Frontal cortex (tissue), 4 donors: Measurements from ENCODE around the gene CTRB1. TPM values are rescaled to one million over a fixed set of nuclear protein-coding genes. Genes with fewer than 3 reads are reported as not detected.
"Not testable (repeated sequence)": the region's sequence is repeated elsewhere in the genome, so short reads cannot be mapped to it uniquely, and the experiment has no call there.

ENCODE experiments used
- DNase-seq, 2 donors: peaks; one replicate each; pipeline ENCODE4 v3.0.0; 2012; ENCODE audit warnings: low spot score in 2 of 2
- FAIRE-seq: peaks from 2 replicates; lab custom pipeline; 2012; peaks lifted over from hg19 to GRCh38; lab: Jason Lieb, UNC
- total RNA-seq: library from RNA; depleted of rRNA; stranded (reverse); fragments of >200 nt; gene quantifications from one replicate; pipeline ENCODE4 v1.2.3, GENCODE V29; 2014
- donor health status: control.
- donor health status: control.
- donor health status: control.

The CTRB1 gene
- total RNA-seq, 1 donor from 2014 or later, result not detected

DNA sequence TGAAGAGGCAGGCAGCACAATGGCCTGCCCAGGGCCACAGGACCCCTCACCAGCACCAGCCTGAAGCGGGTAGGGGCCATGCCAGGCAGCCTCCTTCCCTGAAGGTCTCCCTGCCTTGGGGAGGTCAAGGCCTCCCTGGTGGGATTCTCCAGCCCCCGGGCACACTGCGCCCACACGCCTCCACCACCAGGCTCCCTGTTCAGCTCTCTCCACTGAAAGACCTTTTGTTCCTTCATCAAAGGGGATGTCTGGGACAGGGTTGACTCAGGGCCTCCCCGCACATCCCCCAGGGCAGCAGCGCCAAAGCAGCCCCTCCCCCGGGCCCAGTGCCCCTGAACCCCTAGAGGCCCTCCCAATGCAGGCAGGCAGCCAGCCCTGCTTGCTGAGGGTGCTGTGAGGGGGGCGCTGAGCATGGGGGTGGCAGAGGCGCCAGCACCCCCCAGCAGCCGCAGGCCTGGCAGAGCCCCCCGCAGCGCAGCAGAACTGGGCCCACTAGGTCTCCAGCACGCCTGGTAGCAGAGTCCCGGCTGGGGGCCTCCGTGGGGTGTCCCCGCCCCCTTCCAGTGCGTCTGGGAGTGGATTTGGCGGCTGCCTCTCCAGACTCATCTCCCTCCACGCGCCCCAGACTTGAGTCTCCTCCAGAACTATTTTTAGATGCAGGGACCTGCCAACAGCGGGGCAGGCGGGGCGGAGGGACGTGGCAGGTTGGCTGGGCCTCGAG, 19.5 kb downstream of the CTRB1 start:
- no peak for FAIRE-seq
- DNase-seq, result peak; percentile 82 to 87

DNA sequence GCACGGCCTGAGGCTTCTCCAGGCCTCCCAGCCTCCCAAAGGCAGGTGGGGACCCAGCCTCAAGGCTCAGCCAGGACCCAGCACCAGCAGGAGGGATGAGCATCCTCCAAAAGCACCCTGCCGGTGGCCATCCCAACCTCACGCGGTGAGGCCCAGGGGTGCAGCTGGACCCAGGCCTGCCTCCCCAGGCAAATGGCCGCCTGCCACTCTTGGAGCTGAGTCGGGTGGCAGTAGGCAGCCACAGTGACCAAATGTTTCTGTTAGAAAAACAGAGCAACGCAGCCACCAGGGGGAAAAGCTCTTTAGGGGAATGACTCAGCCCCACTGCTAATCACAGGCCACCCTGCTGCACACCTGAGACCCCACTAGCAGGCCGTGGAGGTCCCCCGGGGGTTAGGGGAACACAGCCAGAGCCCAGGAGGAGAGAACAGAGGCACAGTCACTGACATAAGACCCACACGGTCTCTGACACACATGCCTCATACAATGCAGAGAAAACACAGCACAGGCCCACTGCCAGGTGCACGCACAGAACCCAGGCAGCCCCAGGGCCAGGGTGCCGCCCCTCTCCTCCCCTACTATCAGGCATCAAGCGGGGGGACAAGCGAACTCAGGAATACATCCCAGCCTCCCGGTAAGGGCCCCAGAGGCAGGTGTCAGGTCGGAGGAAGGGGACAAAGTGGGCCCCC, 20.2 kb downstream of the CTRB1 start:
- FAIRE-seq, result no peak
- no peak for DNase-seq

DNA sequence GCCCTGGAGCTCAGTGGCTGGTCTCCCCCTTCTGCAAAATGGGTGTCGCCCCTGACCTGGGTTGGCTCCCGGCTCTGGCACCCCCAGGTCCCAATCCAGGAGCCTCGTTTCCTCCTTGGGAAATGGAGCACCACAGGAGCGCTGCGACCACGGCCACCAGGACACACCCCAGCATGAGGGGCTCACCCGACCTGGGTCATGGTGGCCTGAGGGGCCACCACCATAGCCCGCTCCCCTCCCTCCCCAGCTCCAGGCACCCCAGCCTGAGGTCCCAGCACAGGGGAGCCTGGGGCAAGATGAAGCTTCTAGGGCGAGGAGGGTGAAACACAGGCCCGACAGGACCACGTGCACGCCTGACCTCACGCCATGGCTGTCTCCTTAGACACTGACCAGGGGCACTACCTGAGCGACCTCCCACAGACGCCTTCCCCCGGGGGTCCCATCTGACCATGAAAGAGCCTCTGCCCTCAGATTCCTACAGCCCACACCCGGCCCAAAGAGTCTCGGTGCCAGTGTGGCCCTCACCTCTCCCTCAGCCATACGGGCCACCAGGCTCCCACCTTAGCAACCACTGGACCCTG, 20.8 kb downstream of the CTRB1 start:
- FAIRE-seq (no peak), DNase-seq (no peak)

DNA sequence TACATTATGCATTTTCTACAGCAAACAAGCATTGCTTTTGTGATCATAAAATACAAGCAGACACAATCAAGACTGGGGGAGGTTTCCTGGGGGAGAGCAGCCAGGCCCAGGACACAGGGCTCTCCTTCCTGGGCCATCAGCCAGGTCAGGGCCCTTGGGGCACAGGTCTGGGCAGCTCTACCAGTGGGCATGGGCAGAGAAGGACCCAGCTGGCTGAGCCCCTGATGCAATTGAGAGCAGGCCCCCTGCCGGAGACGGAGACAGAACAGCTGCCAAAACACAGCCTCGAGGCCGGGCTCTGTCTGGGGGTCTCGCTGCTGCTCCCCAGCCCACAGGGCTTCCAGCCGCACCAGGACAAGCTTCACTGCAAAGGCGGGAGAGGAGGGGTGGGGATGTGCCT, 21.8 kb downstream of the CTRB1 start:
- not testable (repeated sequence) for FAIRE-seq

DNA sequence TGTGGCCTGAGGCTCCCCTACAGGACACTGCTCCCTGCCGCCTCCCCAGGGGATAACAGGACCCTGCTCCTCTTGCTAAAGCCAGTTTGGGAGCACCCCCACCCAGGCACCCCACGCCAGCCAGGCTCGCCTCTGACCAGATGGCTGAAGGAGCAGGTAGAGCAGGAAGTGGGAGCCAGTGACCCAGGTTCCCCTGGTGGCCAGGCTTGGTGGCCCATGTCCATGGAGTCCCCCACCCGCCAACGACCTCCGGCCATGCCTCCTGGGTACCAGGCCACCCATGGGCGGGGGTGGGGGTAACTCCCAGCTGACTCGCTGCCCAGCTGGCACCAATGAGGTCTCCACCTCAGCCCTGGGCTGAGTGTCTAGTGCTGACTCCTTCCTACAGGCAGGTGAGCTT, 22.6 kb downstream of the CTRB1 start:
- DNase-seq (no peak), FAIRE-seq (no peak)

More for the DNA sequence above, 21.8 kb downstream of the CTRB1 start:
- DNase-seq, result not testable (repeated sequence)

DNA sequence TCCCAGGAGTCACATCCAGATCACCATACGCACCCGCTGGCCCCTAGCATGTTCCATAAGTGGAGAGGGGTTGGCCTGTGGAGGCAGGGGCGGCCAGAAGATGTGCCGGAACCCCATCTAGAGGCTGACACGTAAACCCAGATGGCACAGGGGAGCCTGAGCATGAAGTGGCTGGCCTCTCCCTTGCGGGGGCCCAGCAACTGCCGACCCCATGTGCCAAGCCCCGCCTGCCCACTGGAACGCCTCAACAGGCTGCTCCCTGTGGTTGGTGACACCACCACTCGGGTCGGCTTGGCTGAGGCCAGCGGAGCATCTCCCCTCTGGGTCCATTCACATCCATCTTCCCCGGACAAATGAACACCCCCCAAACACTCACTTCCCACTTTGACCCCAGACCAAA, 23.2 kb downstream of the CTRB1 start:
- DNase-seq, result no peak
- no peak for FAIRE-seq

DNA sequence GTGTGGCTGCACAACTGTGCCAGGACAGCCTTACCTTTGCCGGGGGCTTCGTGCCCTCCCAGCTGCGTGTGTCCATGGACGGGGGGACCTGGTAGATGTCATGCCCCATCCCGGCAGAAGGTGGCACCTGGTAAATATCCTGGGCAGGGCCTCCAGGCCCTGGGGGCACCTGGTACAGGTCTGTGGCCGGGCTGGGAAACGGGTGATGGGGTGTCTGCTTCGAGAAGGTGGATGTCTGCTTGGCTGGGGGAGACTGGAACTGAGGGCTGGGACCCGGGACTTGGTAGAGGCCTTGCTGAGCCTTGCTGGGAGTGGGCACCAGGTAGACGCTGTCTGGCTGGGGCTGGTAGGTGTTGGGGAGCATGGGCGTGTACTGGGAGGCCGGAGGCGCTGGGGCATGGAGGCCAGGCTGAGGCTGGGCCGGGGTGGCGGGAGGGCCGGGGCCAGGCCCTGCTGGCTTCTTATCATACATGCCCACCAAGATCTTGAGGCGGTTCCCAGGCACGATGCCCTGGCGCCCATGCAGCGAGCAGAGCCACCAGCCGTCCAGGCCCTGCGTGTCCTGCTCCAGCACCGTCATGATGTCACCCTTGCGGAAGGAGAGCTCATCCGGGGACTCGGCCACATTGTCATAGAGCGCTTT, 23.8 kb downstream of the CTRB1 start:
- FAIRE-seq, DNase-seq: not testable (repeated sequence)

DNA sequence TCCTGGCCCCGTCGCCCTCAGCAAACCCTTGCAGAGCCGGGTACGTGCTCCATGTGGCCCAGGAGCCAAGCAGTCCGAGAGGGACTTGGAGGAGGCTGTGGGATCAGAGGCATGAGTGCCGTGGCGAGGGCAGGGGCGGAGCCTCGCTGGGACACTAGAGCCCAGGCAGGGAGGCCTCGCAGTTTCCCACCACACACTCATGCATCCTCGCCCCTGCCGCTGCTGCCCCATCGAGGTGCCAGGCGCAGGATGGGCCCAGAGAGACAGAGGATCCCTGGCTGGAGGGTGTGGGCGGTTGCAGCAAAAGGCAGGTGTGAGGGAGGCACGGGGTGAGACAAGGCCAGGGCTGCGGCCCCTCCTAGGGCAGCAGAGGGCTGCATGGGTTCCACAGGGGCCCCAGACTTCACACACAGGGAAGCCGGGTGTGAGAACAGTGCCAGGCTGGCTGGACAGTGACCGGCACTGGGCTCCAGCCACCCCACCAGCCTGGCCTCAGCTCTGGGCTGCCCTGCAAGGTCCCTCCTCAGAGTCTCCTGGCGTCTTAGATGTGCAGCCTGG, 25.0 kb downstream of the CTRB1 start:
- no peak for FAIRE-seq
- no peak for DNase-seq

DNA sequence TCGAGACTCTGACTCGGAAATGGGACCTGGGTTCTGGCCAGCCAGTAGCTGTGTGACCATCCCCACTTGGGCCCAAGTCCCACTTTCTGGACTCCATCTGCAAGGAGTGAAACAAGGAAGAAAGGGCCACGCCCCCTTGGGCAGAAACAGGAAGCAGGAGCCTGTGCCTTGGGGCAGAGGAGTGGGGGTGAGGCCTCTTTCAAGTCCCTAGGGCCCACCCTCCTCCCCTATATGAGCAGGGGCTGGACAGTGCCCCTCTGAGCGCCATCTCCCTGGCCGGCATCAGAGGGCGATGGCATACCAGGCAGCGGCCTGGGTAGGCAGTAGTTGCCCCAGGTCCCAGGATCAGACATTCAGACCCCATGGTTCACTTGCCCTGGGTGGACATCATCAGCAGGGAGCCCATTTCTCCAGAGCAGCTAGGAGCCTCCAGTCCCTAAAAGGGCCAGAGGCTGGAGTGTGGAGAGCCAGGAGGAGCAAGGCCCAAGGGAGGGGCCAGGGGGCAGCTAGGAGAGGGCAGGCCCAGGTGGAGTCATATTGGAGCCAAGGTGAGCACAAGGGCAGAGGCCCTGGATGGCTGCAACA, 25.5 kb downstream of the CTRB1 start:
- DNase-seq (no peak), FAIRE-seq (no peak)

DNA sequence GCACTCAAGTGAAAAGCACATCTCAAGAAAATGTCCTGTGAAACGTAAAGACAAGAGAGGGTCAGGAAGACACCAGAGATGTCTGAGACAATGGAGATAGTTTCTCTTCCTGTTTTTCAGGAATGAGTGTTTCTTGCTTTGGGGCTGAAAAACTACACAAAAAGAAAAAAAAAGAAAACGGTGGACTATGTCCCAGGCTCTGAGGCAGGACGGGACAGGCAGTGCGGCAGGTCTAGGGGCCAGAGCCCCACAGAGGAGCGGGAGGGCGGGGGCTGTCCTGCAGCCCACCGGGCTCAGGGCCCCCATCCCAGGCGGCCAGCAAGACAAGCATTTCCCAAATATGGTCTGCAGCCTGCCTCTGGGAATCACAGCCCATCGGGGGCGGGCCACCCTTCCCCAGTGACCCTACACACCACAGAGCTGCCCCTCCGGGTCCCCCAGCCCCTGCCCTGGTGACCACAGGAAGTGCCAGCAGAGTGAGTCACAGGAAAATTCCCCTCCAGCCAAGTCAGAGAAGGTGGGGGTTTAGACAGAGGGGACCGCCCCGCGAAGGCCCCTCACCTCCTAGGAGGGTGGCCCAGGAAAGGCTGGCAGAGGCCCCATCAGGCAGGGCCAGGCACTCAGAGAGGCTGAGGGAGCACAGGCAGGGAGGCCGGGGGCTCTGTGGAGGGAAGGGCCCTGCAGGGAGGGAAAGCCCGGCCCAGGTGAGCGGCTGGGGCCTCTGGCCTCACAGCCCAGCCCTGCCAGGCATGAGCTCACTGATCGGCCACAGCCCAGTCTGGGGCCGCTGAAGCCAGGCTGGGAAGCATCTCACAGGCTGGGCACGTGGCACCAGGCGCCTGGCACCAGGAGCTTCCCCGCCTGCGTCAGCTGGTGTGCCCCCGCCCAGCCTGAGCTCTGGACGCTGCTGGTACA, 26.3 kb downstream of the CTRB1 start:
- no peak for FAIRE-seq

DNA sequence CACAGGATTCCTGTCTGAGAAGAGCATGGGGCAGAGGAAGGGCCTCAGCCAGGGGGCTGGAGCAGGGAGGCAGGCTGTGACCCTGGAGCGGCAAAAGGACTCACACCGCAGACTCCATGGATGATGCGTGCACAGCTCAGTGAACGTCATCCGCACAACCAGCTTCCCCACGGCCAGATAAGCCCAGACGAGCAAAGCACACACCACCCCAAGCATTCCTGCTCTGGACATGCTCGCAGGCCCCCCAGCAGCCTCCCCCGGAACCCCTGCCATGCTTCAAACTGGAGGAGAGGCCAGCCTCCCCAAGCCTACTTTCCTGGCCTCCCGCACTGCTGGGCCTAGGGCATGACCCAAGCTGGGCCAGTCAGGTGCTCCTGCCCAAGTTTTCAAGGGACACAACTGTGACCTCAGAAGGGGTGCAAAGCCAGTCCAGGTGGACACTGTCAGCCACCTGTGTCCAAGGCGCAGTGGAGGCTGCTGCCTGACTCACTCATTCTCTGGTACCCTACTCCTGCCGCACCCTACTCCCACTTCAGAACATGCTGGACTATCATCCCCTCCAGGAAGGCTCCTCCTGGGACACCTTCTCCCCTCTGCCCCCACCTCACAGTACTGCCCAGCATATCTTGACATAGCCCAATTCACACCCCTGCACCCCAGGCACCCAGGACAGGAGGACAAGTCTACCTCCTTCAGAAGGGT, 27.9 kb downstream of the CTRB1 start:
- no peak for DNase-seq

More for the DNA sequence above, 26.3 kb downstream of the CTRB1 start:
- peak; percentile 79 to 84 for DNase-seq

DNA sequence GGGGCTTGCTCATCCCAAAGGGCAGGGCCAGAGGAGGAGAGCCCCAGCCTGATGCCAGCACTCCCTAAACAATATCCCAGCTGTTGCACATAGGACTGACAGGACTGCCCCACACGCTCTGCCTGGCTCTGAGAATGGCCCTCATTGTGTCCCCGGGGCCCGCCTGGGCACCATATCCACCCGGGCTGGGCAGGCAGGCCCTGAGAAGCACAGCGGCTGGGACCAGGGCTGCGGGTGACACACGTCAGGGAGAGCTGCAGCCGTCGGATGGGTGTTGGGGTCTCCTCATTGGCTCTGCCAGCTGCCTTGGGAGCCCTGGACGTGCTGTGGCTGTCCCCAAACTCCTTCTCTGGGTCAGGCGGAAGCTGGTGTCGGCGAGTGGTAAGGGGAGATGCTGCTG, 28.5 kb downstream of the CTRB1 start:
- FAIRE-seq (no peak), DNase-seq (peak in 1 of 2 donors; percentile 71)

More for the DNA sequence above, 27.9 kb downstream of the CTRB1 start:
- no peak for FAIRE-seq

DNA sequence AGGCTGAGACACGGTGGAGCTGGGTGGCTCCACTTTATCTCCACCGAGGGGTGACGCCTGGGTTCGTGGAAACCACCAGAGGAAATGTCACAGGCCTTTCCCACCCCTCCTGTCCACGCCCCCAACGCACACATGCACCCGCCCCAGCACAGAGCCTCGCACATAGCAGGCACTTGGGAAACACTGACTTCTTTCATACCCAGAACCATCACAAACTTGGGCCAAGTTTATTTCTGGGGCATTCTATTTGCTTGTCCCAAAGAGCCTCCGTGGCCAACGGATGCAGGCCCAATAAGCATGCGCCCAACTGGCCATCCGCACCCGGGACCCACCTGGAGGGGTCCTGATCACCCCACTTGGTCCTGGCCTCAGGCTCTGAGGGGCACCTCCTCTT, 29.4 kb downstream of the CTRB1 start:
- DNase-seq (peak in 1 of 2 donors; percentile 78), FAIRE-seq (no peak)

DNA sequence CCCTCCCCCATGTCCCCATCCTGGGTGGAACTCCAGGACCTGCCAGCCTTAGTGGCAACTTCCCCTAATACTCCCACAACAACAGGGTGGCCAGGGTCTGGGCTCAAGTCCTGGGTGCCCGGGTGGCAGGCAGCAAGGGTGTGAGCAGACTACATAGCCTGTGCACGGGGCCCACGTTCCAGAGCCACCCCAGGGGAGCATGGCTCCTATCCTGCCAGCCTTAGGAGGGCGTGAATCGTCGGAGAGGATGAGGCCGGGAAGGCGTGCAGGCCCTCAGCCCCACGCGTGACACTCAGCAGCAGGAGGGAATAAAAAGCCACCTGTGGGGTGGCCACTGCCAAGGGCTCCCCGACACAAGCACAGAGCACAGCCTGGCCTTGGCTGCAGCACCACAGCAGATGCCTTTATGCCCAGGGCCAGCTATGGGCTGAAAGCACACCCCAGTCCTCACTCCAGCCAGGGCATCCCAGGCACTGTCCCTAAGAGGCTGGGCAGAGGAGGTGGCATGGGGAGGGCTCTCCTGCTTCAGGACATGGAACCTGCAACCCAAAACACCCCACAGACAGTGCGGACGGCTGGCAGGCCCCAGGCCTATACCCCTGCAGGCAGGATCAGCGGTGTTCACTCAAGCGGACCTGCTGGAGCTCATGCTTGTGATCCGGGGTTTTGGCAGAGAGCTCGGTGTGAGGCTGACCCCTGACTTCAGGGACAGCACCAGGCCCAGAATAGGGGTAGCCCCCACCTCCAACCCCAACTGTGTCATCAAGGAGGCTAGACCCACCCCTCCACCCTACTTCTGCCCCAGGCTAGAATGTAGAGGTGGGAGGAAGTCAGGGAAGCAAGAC, 30.0 kb downstream of the CTRB1 start:
- FAIRE-seq, result no peak
- no peak for DNase-seq

DNA sequence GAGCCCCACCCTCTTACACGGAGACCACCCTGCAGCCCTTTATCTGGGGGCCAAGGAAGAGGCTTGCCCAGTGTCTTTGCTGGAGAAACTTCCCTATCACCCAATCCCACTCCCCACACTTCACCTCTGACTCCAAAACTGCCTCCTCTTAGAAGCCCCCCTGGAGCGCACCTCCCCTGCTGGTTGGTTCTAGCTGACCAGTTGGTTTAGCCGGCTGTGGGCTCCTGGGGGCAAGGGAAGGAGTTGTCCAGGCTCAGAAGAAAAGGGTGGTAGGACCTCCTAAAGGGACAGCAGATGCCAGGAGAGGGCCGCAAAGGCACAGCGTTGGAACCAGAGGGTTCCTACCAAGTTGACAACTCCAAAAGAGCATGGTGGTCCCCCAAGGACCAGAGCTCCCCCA, 30.7 kb downstream of the CTRB1 start:
- FAIRE-seq (no peak), DNase-seq (no peak)

DNA sequence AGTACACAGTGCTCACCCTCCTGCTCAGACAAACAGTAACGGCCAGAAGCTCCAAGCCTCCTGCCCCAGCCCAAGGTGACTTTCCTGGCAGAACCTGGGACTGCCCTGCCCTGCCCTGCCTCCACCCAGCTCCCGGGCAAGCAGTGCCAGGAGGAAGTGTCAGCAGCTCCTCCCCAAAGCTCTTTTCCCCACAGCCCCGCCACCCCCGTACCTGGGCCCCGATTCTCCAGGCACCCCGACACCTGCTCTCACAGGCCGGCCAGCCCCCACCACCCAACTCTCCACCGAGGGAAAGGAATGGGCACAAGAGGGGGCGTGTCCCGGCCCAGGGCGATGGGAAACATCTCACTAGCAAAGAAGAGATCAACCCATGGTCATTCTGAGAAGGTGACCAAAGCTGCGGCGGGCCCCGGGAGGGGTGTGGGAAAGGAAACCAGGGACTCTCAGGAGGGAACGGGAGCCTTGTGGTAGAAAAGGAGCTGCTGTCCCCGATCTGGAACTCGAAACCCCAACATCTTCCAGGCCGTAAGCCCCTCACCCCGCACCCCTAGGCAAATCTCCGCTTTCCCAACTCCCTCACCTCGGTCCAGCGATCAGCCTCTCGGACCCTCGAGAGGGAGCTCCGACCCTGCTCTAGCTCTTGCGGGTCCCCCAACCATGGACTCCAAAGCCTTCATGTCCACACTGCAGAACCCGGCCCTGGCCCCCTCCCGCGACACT, 31.5 kb downstream of the CTRB1 start:
- FAIRE-seq, result no peak
- no peak for DNase-seq

DNA sequence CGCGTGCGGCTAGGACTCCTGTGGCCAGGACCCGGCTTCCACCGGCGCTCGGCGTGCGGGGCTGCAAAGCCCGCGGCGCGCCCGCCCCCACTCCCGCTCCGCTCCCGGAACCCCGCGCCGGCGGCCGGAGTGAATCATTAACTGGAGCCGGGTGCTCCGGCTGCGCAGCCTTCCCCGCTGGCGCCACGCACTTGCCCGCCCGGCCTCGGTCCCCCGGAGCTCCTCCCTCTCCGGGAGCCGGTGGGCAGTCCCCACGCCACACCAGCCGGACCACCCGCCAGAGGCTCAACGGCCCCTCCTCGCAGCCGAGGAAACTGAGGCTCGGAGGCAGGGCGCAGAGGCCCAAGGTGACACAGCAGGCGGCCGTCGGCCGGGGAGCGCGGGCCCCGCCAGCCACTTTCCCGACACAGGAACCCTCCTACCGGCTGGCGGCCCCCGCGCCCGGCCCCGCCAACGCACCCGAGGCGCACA, 32.1 kb downstream of the CTRB1 start:
- FAIRE-seq (no peak), DNase-seq (peak; percentile 71 to 72)
